NCI-H2196 (cell line): Measurements from ENCODE around the gene REPS2.
A peak's percentile ranks its signal among the peaks of the same experiment; 100 is the strongest.

Source experiments
- DNase-seq: peaks from one replicate; lab custom pipeline; 2025; ENCODE audit not compliant: unreplicated experiment; lab: John Stamatoyannopoulos, UW

REPS2 gene

GRCh38 chrX:16946361-16946964 lies at the start of gene REPS2:
REPS2 (plus strand) TSS chrX:16946658; CDS start chrX:16946862, 204 bp downstream.
- peak; percentile 76 for DNase-seq

- DNase-seq: peak; percentile 14
These were observed 49.0 kb upstream of the REPS2 start for GRCh38 chrX:16897445-16897844.

- no peak for DNase-seq
These were observed 43.0 kb upstream of the REPS2 start for GRCh38 chrX:16903274-16904022.

GRCh38 chrX:16910376-16910775 lies 36.1 kb upstream of the REPS2 start:
- DNase-seq: no peak

- no peak for DNase-seq
These were observed 32.4 kb upstream of the REPS2 start for GRCh38 chrX:16914058-16914457.

GRCh38 chrX:16916561-16916960 lies 29.9 kb upstream of the REPS2 start:
- DNase-seq: no peak

- no peak for DNase-seq
These were observed 29.3 kb upstream of the REPS2 start for GRCh38 chrX:16917120-16917519.

GRCh38 chrX:16918979-16919378 lies 27.5 kb upstream of the REPS2 start:
- no peak for DNase-seq

- no peak for DNase-seq
These were observed 26.4 kb upstream of the REPS2 start for GRCh38 chrX:16920075-16920474.

- DNase-seq: no peak
These were observed 23.3 kb upstream of the REPS2 start for GRCh38 chrX:16923157-16923556.

- DNase-seq: no peak
These were observed 21.6 kb upstream of the REPS2 start for GRCh38 chrX:16924631-16925480.

- DNase-seq: no peak
These were observed 16.1 kb upstream of the REPS2 start for GRCh38 chrX:16930392-16930791.

GRCh38 chrX:16931371-16931770 lies 15.1 kb upstream of the REPS2 start:
- no peak for DNase-seq

- DNase-seq: no peak
These were observed 14.4 kb upstream of the REPS2 start for GRCh38 chrX:16931855-16932575.

GRCh38 chrX:16934185-16934584 lies 12.3 kb upstream of the REPS2 start:
- DNase-seq: no peak

- no peak for DNase-seq
These were observed 609 bp downstream of the REPS2 start for GRCh38 chrX:16946971-16947562.

GRCh38 chrX:16950423-16950822 lies 4.0 kb downstream of the REPS2 start:
- no peak for DNase-seq

GRCh38 chrX:16953606-16954211 lies 7.3 kb downstream of the REPS2 start:
- no peak for DNase-seq

- DNase-seq: no peak
These were observed 11.3 kb downstream of the REPS2 start for GRCh38 chrX:16957751-16958150.

GRCh38 chrX:16958356-16958755 lies 11.9 kb downstream of the REPS2 start:
- DNase-seq: no peak
